ENCODE results near the gene HAPLN3.
"Not testable (repeated sequence)": the region's sequence is repeated elsewhere in the genome, so short reads cannot be mapped to it uniquely, and the experiment has no call there.

HAPLN3 gene

DNA sequence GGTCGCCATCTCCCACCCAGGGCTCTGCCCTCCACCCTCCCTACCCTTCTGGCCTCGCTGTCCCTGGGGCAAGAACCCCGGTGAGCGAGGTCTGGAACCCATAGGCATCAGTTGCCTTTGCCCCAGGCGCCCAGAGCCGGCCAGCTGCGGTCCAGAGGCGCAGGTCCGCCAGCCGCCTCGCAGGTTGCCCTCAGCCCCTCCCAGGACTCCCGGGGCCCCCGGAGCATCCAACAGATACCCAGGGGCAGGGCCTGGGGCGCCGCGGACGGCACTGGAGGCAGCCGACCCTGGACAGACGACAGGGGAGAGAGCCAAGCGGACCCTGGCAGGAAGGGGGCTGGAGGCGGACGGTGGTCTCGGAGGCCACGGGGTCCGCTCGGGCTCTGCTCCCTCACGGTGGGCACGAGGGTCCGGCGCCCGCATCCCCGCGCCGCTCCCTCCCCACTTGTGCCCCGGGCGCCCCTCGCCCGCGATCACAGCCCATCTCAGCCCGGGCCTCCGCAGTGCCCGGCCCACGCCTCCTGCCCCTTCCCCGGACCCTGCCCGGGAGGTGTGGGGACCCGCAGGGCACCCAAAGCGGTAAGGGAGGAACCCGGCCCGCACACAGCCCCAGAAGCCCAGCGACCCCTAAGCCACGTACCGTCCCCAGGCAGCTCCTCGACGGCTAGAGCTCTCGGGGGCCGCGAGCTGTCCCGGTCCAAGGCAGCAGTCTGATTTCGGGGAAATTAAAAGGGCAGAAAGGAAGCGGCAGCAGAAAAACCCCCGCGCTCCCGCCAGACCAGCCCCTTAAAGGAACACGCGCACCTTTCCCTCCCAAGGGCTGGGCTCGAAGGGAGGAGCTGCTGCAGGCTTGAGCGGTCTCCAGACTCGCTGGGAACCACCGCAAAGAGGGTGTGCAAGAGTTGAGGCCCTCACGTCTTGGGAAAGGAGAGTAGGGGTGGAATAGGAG is at the start of gene HAPLN3:
TSS of gene HAPLN3 (minus strand) at position 726 of the 949 bp plus-strand sequence. CDS start 8,246 bp downstream, outside the sequence.
- no peak for DNase-seq (ENCODE audit: low read depth)
- H3K4me3 ChIP-seq (ENCODE audit: low read depth, low read length), result no peak within 1 kb of the TSS

DNA sequence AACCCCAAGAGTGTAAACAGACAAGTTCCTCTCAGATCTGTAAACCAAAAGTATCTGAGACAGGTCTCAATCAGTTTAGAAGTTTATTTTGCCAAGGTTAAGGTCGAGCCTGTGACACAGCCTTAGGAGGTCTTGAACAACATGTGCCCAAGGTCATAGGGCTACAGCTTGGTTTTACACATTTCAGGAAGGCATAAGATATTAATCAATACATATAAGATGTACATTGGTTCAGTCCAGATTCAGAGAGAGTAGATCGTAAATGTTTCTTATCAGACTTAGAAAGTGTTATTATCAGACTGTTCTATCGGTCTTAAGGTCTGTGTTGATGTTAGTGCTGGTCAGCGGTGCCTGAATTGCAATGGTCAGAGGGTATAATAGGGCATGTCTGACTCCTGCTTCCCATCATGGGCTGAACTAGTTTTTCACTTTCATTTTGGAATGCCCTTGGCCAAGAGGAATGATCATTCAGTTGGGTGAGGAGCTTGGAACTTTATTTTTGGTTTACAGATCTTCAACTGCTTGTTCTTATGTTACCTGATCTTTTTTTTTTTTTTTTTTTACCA is 44.8 kb upstream of the HAPLN3 start:
- TF ChIP-seq, protein P1, sequence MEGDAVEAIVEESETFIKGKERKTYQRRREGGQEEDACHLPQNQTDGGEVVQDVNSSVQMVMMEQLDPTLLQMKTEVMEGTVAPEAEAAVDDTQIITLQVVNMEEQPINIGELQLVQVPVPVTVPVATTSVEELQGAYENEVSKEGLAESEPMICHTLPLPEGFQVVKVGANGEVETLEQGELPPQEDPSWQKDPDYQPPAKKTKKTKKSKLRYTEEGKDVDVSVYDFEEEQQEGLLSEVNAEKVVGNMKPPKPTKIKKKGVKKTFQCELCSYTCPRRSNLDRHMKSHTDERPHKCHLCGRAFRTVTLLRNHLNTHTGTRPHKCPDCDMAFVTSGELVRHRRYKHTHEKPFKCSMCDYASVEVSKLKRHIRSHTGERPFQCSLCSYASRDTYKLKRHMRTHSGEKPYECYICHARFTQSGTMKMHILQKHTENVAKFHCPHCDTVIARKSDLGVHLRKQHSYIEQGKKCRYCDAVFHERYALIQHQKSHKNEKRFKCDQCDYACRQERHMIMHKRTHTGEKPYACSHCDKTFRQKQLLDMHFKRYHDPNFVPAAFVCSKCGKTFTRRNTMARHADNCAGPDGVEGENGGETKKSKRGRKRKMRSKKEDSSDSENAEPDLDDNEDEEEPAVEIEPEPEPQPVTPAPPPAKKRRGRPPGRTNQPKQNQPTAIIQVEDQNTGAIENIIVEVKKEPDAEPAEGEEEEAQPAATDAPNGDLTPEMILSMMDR (IDR thresholded peaks at IDR 0.05; ENCODE audit: control insufficient read depth, extremely low read depth, insufficient read depth), result no peak

More for the DNA sequence above, at the start of gene HAPLN3:
- TF ChIP-seq, protein P1 (IDR thresholded peaks at IDR 0.05; ENCODE audit: control insufficient read depth, extremely low read depth, insufficient read depth), result no peak

GRCh38 chr15:88939486-88939806 is 44.1 kb upstream of the HAPLN3 start:
- DNase-seq (ENCODE audit: low read depth), result no peak
- TF ChIP-seq, protein P1 (IDR thresholded peaks at IDR 0.05; ENCODE audit: control insufficient read depth, extremely low read depth, insufficient read depth), result no peak
- no peak overlapping the region for H3K4me3 ChIP-seq (ENCODE audit: low read depth, low read length)

More for the DNA sequence above, 44.8 kb upstream of the HAPLN3 start:
- no peak for DNase-seq (ENCODE audit: low read depth)
- H3K4me3 ChIP-seq (ENCODE audit: low read depth, low read length), result no peak overlapping the region

DNA sequence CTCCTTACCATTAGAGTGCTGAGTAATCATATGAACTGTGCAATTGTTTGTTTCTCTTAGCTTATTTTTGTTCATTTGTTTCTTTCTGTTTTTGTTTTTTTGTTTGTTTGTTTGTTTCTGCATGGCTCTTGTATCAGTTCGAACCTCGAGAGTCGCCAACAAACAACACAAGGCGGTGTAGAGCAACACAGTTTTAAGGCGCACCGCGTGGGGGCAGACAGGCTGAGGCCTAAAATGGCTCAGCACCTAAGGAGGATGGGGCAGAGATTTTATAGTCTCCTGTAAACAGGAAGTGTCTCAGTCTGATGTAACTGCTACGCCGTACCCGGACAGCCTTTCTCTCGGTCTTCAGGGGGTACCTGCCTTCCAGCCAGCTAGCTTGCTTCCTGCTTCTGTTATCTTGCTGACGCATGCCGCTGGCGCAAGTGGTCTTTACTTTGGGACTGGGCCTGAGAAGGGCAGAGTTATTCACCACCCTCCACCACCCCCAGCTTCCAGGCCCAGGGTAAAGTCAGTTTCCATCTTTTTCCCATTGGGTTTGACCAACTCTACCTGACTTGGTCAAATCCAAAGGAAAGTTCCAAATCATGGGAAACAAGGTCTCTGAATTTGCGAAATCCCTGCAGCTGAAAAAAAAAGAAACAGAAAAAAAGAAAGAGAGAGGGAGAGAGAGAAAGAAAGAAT is 43.6 kb upstream of the HAPLN3 start:
- no peak overlapping the region for H3K4me3 ChIP-seq (ENCODE audit: low read depth, low read length)
- DNase-seq (ENCODE audit: low read depth), result no peak
- TF ChIP-seq, protein P1 (IDR thresholded peaks at IDR 0.05; ENCODE audit: control insufficient read depth, extremely low read depth, insufficient read depth), result no peak

DNA sequence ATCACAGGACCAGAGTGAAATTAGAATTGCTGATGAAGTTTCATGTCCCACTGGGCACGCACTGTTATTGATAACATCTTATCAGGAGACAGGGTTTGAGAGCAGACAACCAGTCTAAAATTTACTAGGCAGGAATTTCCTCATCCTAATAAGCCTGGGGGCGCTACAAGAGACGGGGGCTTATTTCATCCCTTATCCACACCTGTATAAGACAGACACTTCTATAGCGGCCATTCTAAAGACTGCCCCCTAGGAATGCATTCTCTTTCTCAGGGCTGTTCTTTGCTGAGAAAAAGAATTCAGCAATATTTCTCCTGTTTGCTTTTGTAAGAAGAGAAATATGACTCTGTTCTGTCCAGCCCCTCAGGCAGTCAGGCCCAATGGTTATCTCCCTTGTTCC is 39.1 kb upstream of the HAPLN3 start:
- DNase-seq (ENCODE audit: low read depth); H3K4me3 ChIP-seq (ENCODE audit: low read depth, low read length): not testable (repeated sequence)

DNA sequence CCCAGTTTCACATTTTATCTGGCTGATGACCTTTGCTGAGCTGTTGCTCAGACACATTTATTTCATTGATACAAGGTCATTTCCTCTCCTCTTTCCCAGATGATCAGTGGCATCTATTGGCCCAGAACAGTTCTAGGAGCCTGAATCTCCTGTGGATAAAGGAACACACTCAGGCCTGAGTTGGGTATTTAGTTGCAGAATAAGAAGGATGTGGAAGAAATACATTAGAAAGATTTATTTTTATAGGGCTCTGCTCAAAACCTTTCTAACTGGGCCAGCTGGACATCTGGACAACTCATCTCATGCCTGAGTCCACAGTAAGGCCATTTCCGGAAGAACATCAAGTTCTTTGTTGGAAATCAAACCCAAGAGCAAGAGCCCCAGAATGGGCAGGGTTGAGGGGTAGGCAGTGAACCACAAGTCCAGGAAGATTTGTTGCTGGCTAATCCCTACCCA is 37.6 kb upstream of the HAPLN3 start:
- TF ChIP-seq, protein P1 (IDR thresholded peaks at IDR 0.05; ENCODE audit: control insufficient read depth, extremely low read depth, insufficient read depth), result no peak

GRCh38 chr15:88932271-88932874 is 37.0 kb upstream of the HAPLN3 start:
- TF ChIP-seq, protein P1 (IDR thresholded peaks at IDR 0.05; ENCODE audit: control insufficient read depth, extremely low read depth, insufficient read depth), result no peak
- DNase-seq (ENCODE audit: low read depth), result no peak

More for the DNA sequence above, 37.6 kb upstream of the HAPLN3 start:
- DNase-seq (ENCODE audit: low read depth), result no peak
- H3K4me3 ChIP-seq (ENCODE audit: low read depth, low read length), result no peak overlapping the region

More at GRCh38 chr15:88932271-88932874, 37.0 kb upstream of the HAPLN3 start:
- no peak overlapping the region for H3K4me3 ChIP-seq (ENCODE audit: low read depth, low read length)

Measured in LNCaP clone FGC (cell line).